Left lung (tissue), 10 donors: ENCODE results near the gene KRTAP12-4. TPM values are rescaled to one million over a fixed set of nuclear protein-coding genes. Genes with fewer than 3 reads are reported as not detected.

Experiments used
- ATAC-seq: fragments of 200-7000 bp; cut with Tn5 transposase; one replicate; pipeline ENCODE4 v1.9.1; 2020; ENCODE audit warnings: moderate library complexity
- DNase-seq, 4 donors: peaks; one replicate each; pipeline ENCODE4 v3.0.0-alpha.2; 2013 to 2020
- H3K27ac ChIP-seq, 2 donors: fragments of 200-600 bp; sonication (generic) in 1 of 2; one replicate each; pipeline versions ENCODE4 v1.5.0 to v1.8.0; 2020 to 2021
- H3K27me3 ChIP-seq, 2 donors: fragments of 200-600 bp; sonication (generic) in 1 of 2; one replicate each; pipeline versions ENCODE4 v1.5.0 to v1.8.0; 2020 to 2021
- H3K36me3 ChIP-seq, 2 donors: fragments of 200-600 bp; sonication (generic) in 1 of 2; one replicate each; pipeline versions ENCODE4 v1.5.0 to v1.8.0; 2020 to 2021
- H3K4me1 ChIP-seq, 2 donors: fragments of 200-600 bp; one replicate each; pipeline ENCODE4 v1.8.0; 2021
- H3K4me3 ChIP-seq, 2 donors: fragments of 200-600 bp; sonication (generic) in 1 of 2; one replicate each; pipeline versions ENCODE4 v1.5.0 to v1.8.0; 2020 to 2021; ENCODE audit warnings: mild to moderate bottlenecking in 1 of 2
- H3K9me3 ChIP-seq, 2 donors: fragments of 200-600 bp; sonication (generic) in 1 of 2; one replicate each; pipeline versions ENCODE4 v1.5.0 to v1.8.0; 2020 to 2021
- CTCF ChIP-seq, 2 donors: fragments of 200-600 bp; sonication (generic) in 1 of 2; IDR thresholded peaks; one replicate each; pipeline versions ENCODE4 v1.5.0 to v1.8.0; 2021; ENCODE audit warnings: antibody characterized with exemption in 2 of 2
- intact Hi-C, 2 donors: fragments of 100-400 bp; cut with DNase I; formaldehyde crosslinking; loops; one replicate each; pipeline versions ENCODE4 v1.11.2 to v1.14.2; 2022
- polyA plus RNA-seq, 6 donors: library from polyadenylated mRNA; unstranded; fragments of 120-200 nt; gene quantifications; one replicate each; pipeline ENCODE4 v1.2.1, GENCODE V29; 2013; ENCODE audit not compliant: insufficient read length in 6 of 6
- total RNA-seq, 2 donors: library from RNA; stranded (reverse); fragmentation: NEBNext Ultra II Directional; extraction: Animal tissue kit (Norgen Biotek cat#: 25700); gene quantifications; one replicate each; pipeline ENCODE4 v1.2.1, GENCODE V29; 2021
- donor health status: DM: no; HTN: yes; CAD: no.
- donor health status: DM: no; HTN: no; CAD: no.

The KRTAP12-4 gene
- total and polyA plus RNA-seq, 8 donors = not detected

DNA sequence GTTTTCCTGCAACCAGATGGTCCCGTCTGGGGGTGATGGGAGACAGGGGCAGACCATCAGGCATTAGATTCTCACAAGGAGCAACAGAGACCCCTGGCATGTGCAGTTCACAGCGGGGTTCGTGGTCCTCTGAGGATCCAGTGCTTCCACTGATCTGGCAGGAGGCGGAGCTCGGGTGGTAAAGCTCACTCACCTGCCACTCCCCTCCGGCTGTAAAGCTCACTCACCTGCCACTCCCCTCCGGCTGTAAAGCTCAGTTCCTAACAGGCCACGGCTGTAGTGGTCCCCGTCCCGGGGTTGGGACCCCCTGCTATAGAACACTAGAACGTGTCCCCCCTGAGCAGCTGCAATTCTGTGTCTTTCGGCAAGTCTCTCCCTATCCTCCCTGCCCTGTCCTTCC lies 47.1 kb upstream of the KRTAP12-4 start:
- H3K9me3 ChIP-seq = no peaks in the 10 kb centered on the region
- no peak for TF ChIP-seq CTCF (IDR thresholded peaks at IDR 0.05)
- H3K27me3 ChIP-seq = peaks cover 17 to 100% of the 10 kb centered on the region in 2 donors
- no peak overlapping the region for H3K4me3 ChIP-seq
- ATAC-seq (no peak), DNase-seq (no peak)
- no peaks in the 10 kb centered on the region for H3K36me3 ChIP-seq
- H3K27ac ChIP-seq = no peak overlapping the region
- H3K4me1 ChIP-seq = no peaks in the 10 kb centered on the region
- intact Hi-C loops = no loop called here

GRCh38 chr21:44701023-44701400 lies 46.6 kb upstream of the KRTAP12-4 start:
- Histone ChIP-seq H3K27me3 (peaks cover 12 to 95% of the 10 kb centered on the region in 2 donors), H3K4me3 (no peak overlapping the region), H3K36me3 (no peaks in the 10 kb centered on the region), H3K9me3 (no peaks in the 10 kb centered on the region), H3K4me1 (no peaks in the 10 kb centered on the region), H3K27ac (no peak overlapping the region)
- intact Hi-C loops = no loop called here
- no peak for TF ChIP-seq CTCF (IDR thresholded peaks at IDR 0.05)
- no peak for DNase-seq
- ATAC-seq = no peak

DNA sequence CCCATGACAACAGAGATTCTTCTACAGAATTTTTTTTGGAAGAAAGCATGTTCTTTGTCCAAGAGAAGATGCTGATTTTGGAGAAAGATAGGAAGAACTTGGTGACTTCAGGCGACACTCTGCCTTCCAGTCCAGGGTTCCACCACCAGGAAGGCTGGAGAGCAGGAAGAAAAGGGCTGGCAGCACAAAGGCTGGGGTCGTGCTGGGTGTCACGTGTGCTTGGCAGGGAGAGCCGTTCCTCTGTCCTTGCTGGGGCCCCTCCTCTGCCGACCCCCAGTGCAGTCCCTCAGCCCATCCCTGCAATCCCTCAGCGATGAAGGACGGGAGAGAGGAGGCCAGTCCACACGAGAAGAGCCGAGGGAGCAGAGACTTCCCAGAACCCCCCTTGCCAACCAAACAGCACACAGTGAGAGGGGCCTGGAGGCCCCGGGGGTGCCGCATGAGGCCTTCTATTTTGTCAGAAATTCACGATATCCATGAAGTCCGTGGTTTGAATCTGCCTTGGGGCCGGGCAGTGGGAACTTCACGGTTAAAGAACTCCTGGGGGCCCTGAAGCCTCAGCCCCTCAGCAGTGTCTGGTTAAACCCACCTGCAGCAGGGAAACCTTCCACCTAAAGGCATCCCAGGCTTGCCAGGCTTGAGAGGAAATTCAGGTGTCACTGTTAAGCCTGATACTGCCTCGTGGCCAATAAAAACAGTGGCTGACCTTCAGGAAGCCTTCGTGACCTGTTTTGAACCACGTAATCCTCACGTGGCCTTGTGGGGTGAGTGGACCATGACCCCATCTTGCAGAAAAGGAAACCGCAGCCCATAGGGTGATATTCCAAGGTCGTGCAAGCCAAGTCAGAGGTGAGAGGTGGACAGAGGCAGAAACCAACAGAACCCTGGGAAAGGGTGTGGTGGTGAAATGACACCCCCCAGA lies 45.9 kb upstream of the KRTAP12-4 start:
- DNase-seq = no peak
- ATAC-seq = no peak
- Histone ChIP-seq H3K36me3 (no peaks in the 10 kb centered on the region), H3K9me3 (no peaks in the 10 kb centered on the region), H3K4me3 (no peak overlapping the region), H3K27ac (no peak overlapping the region), H3K27me3 (peaks cover 10 to 95% of the 10 kb centered on the region in 2 donors), H3K4me1 (no peaks in the 10 kb centered on the region)
- TF ChIP-seq CTCF (IDR thresholded peaks at IDR 0.05) = no peak
- intact Hi-C loops = no loop called here

- no peak for TF ChIP-seq CTCF (IDR thresholded peaks at IDR 0.05)
- Histone ChIP-seq H3K9me3 (no peaks in the 10 kb centered on the region), H3K4me3 (no peak overlapping the region), H3K27ac (no peak overlapping the region), H3K27me3 (peaks cover 10 to 90% of the 10 kb centered on the region in 2 donors), H3K4me1 (no peaks in the 10 kb centered on the region), H3K36me3 (no peaks in the 10 kb centered on the region)
- intact Hi-C loops = no loop called here
- ATAC-seq = no peak
- DNase-seq = peak in 1 of 4 donors; percentile 58
Measured at GRCh38 chr21:44699502-44700001, 45.1 kb upstream of the KRTAP12-4 start.
